NT2/D1 (cell line): ENCODE measurements around the gene PIK3R1.

ENCODE experiments used
- SUZ12 ChIP-seq: IDR thresholded peaks from 2 replicates; pipeline ENCODE4 v1.6.1; 2011; ENCODE audit not compliant: insufficient read length, insufficient read depth; ENCODE audit errors: extremely low read depth
- YY1 ChIP-seq: IDR thresholded peaks from 2 replicates; pipeline ENCODE4 v1.6.1; 2011; ENCODE audit not compliant: insufficient read length, insufficient read depth
- ZNF274 ChIP-seq: IDR thresholded peaks from 2 replicates; pipeline ENCODE4 v1.6.1; 2011; ENCODE audit warnings: mild to moderate bottlenecking, low read depth, low read length

DNA sequence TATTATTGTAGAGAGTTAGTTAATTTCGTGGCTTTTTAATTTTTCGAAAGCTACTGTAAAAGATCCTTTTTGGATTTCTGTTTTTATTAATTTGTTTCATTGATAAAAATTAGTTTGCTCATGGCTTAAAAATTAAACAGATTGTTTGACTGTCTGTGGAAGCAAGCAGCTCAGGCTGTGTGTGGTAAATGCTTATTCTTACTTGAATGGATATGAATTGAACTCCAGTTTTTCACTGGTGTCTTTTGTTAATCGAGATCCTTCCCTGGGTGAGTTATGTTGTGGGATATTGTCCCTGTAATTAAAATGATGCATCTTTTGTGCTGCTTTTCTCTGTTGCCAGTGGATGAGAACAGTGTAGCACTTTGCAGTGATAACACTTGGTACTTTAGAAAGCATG, 75.3 kb downstream of the PIK3R1 start:
- TF ChIP-seq ZNF274 (no peak), YY1 (no peak), SUZ12 (no peak)
